ENCODE measurements around the gene RASSF3.
"Not testable (repeated sequence)": the region's sequence is repeated elsewhere in the genome, so short reads cannot be mapped to it uniquely, and the experiment has no call there.

The RASSF3 gene

GRCh38 chr12:64634508-64635092 lies 24.3 kb downstream of the RASSF3 start:
- DNase-seq (ENCODE audit: low spot score) = no peak

GRCh38 chr12:64635356-64635998 lies 25.2 kb downstream of the RASSF3 start:
- peak; percentile 23 for DNase-seq (ENCODE audit: low spot score)

GRCh38 chr12:64636856-64637255 lies 26.6 kb downstream of the RASSF3 start:
- no peak for DNase-seq (ENCODE audit: low spot score)

- no peak for DNase-seq (ENCODE audit: low spot score)
These were observed 29.2 kb downstream of the RASSF3 start for GRCh38 chr12:64639466-64639865.

GRCh38 chr12:64646318-64646717 lies 36.0 kb downstream of the RASSF3 start:
- no peak for DNase-seq (ENCODE audit: low spot score)

GRCh38 chr12:64649487-64649886 lies 39.2 kb downstream of the RASSF3 start:
- DNase-seq (ENCODE audit: low spot score) = no peak

GRCh38 chr12:64650762-64651161 lies 40.5 kb downstream of the RASSF3 start:
- DNase-seq (ENCODE audit: low spot score) = no peak

GRCh38 chr12:64652346-64652745 lies 42.1 kb downstream of the RASSF3 start:
- DNase-seq (ENCODE audit: low spot score) = no peak

GRCh38 chr12:64653123-64653522 lies 42.8 kb downstream of the RASSF3 start:
- DNase-seq (ENCODE audit: low spot score) = no peak

- DNase-seq (ENCODE audit: low spot score) = not testable (repeated sequence)
These were observed 43.6 kb downstream of the RASSF3 start for GRCh38 chr12:64653907-64654306.

- no peak for DNase-seq (ENCODE audit: low spot score)
These were observed 44.8 kb downstream of the RASSF3 start for GRCh38 chr12:64655141-64655540.

GRCh38 chr12:64656429-64656828 lies 46.1 kb downstream of the RASSF3 start:
- DNase-seq (ENCODE audit: low spot score) = no peak

GRCh38 chr12:64658892-64659481 lies 48.7 kb downstream of the RASSF3 start:
- DNase-seq (ENCODE audit: low spot score) = no peak

- DNase-seq (ENCODE audit: low spot score) = no peak
These were observed 50.1 kb downstream of the RASSF3 start for GRCh38 chr12:64660237-64661018.

GRCh38 chr12:64663015-64663414 lies 52.7 kb downstream of the RASSF3 start:
- no peak for DNase-seq (ENCODE audit: low spot score)

GRCh38 chr12:64665514-64665913 lies 55.2 kb downstream of the RASSF3 start:
- DNase-seq (ENCODE audit: low spot score) = peak; percentile 86

- no peak for DNase-seq (ENCODE audit: low spot score)
These were observed 56.0 kb downstream of the RASSF3 start for GRCh38 chr12:64666054-64666914.

- no peak for DNase-seq (ENCODE audit: low spot score)
These were observed 57.5 kb downstream of the RASSF3 start for GRCh38 chr12:64667793-64668192.

GRCh38 chr12:64669270-64669842 lies 59.1 kb downstream of the RASSF3 start:
- DNase-seq (ENCODE audit: low spot score) = peak; percentile 82

GRCh38 chr12:64670019-64670418 lies 59.7 kb downstream of the RASSF3 start:
- no peak for DNase-seq (ENCODE audit: low spot score)

GRCh38 chr12:64670919-64671639 lies 60.8 kb downstream of the RASSF3 start:
- peak; percentile 58 for DNase-seq (ENCODE audit: low spot score)

Measured in CD4-positive, alpha-beta T cell treated with Interleukin-2 at 100 ng/mL for 4 hours (primary cell).